Stimulated activated CD8-positive, alpha-beta memory T cell treated with anti-CD3 and anti-CD28 coated beads, Interleukin-7, amount 100 ng/mL, for 4 hours (primary cell): Measurements from ENCODE around the gene PPP1R9A.

Source experiments
- DNase-seq, 2 donors: peaks; one replicate each; pipeline ENCODE4 v3.0.0-alpha.2; 2020; ENCODE audit warnings: low read depth in 2 of 2

Gene PPP1R9A

GRCh38 chr7:95263785-95264362 lies 356.5 kb downstream of the PPP1R9A start:
- DNase-seq, result no peak

- no peak for DNase-seq
Measured at GRCh38 chr7:95264363-95264891, 357.0 kb downstream of the PPP1R9A start.

DNA sequence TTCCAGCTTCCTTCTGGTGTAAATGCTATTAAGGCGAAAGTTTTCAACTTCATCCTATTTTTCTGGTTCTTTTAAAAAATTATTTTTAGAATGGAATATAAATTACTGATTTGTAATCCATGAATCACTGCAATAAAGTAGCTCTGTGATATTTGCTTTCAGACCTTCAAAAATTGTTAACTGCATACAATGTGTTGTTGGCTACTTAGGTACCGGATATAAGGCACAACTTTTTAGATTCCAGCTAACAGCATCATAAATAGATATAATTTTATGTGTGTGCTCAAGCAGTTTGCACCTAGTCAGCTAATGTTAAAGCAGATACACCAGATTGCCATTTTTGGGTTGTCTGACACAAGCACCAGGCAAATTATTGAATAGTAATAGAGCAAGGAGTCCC lies 358.2 kb downstream of the PPP1R9A start:
- DNase-seq, result no peak

GRCh38 chr7:95267754-95268153 lies 360.4 kb downstream of the PPP1R9A start:
- no peak for DNase-seq

DNA sequence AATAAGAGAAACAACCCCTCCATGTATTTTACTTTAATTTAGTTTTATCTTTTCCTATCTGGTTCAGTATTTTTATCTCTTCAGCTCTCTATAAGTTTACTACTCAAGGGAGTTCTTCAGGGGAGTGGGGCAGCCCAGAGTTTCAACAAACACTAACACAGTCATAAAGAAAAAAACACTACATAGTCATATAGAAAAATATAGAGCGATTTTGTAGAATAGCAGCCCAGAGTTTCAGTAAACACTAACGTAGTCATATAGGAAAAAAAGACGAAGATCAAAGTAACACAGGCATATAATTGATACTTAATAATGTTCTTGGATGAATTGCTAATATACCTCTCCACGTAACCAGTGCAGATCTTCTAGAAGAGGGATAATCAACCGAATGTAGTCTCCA lies 362.2 kb downstream of the PPP1R9A start:
- no peak for DNase-seq

DNA sequence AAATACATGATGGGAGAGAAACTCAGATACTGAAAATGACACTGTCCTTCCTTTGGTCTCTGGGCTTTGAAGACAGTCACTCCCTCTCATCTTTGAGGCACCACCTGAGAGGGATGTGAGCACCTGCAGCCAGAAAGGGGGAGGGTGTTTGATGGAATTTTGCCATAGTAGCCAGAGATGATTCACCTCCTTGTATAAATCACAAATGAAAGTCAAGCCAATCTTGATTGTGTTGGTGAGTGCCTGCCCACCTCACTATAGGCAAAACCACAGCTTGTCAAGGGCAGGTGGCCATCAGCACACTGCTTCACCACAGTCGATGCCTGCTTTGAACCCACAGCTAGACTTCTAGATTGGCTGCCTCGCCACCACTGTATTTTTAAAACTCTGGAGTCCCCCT lies 368.7 kb downstream of the PPP1R9A start:
- DNase-seq, result no peak

- no peak for DNase-seq
Measured at GRCh38 chr7:95279417-95279816, 372.0 kb downstream of the PPP1R9A start.

DNA sequence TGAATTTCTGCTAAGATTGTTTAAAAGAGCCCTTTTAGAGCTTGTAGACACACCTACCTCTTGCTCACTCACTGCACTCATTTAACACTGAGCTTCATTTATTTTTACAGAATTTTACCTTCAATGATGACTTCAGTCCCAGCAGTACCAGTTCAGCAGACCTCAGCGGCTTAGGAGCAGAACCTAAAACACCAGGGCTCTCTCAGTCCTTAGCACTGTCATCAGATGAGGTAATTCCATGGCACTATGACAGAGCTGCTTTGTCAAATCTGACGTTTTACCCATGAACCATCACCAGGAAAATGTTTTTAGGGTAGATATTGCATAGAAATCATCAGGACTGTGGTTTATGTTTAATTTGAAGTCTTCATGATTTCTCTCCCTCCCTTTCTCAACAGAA lies 378.7 kb downstream of the PPP1R9A start:
- no peak for DNase-seq

DNA sequence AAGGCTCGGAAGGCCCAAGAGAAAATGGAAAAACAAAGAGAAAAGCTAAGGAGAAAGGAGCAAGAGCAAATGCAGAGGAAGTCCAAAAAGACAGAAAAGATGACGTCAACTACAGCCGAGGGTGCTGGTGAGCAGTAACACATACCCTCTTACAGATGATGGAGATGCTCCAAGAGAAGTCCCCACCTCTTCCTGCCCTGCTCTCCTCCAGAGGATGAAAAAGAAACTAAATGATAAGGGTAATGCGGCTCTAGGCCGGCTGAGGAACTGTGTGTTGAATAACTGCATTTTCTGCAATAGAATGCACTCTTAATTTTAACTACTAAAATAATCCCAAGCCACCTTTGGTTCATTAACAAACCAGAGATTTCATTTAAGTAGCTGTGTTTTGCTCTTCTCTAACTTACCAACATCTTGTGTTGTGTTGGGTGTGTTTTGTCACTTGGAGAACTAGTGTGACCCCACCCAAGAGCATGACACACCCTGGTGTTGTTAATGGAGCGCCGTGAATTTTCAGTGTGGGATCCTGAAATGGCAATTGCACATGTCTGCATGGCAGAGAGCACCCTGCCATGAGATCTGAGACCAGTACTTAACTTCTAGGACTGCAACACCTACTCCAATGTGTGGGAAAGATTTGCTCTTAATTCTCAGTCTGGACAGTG lies 382.9 kb downstream of the PPP1R9A start:
- DNase-seq, result no peak

DNA sequence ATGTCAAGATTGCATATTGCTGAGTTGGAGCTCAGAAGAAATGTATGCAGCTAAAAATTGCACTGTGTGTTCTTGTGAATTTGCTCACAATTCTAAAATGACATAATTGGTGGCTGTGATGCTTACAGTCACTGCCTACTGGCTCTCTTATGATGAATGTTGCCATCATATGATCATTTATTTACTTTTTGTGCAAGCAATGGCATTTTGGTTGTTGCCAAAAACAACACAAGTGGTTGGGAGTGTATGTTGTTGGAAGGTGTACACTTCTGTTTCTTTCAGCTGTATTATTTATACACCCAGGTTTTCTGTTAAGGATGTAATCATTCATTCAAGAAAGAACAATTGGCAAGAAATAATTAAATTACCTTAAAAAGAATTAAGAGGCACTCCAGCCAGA lies 388.0 kb downstream of the PPP1R9A start:
- no peak for DNase-seq

DNA sequence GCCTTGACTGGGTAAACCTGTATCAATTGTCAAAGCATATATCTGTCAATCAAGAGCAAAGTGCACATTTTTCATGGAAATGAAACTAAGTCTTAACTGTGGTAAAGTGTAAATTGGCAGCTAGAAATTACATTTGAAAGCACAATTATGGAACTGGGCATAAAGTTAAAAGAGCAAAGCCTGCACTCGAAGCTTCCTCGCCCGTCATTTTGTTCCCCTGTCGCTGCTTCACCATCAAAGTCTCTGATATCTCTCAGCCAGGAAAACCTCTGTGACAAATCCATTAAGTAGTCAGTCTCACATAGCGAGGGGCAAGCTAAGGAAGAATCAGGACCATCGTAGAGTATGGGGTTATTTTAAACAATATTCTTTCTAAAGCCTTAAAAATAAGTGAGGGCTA lies 389.1 kb downstream of the PPP1R9A start:
- DNase-seq, result no peak

DNA sequence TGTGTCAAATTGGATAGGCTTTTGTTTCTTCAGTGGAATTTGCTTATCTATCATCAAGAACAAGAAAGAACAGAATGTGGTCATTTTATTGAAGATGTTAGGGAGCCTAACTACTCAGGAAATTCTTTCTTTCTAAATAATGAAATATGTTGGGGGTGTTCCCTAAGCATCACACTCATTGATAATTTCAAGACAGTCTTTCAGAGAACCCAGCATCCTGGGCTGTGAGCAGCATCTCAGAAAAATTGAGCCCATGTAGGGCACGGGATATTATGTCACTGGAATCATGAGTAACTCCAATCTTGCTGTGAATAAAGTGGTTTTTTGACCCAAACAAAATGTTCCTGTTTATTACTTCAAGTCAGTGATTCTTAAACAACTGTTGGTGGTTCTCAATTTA lies 389.6 kb downstream of the PPP1R9A start:
- DNase-seq, result no peak

DNA sequence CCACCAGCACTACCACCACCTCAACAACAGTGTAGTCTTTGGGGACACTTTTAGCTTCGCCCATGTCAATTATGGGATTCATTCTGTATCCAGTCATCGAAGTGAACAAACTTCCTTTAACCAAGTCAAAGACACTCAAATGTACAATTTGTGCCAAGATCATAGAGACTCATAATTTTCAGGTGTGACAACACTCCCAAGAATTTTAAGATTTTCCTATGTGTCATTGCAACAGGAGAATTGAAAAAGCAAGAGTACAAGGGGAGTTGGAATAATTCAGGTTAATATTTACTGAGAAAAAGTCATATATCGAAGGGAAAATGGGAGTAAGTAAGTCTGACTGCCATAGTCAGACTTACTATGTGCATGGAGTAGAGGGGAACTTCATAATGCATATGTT lies 390.7 kb downstream of the PPP1R9A start:
- no peak for DNase-seq

- no peak for DNase-seq
Measured at GRCh38 chr7:95303013-95303905, 395.9 kb downstream of the PPP1R9A start.

GRCh38 chr7:95304990-95305389 lies 397.6 kb downstream of the PPP1R9A start:
- no peak for DNase-seq

GRCh38 chr7:95309951-95310350 lies 402.6 kb downstream of the PPP1R9A start:
- no peak for DNase-seq

GRCh38 chr7:95311389-95311788 lies 404.0 kb downstream of the PPP1R9A start:
- no peak for DNase-seq

- DNase-seq, result no peak
Measured at GRCh38 chr7:95312561-95312960, 405.2 kb downstream of the PPP1R9A start.

- DNase-seq, result no peak
Measured at GRCh38 chr7:95316588-95316987, 409.2 kb downstream of the PPP1R9A start.

DNA sequence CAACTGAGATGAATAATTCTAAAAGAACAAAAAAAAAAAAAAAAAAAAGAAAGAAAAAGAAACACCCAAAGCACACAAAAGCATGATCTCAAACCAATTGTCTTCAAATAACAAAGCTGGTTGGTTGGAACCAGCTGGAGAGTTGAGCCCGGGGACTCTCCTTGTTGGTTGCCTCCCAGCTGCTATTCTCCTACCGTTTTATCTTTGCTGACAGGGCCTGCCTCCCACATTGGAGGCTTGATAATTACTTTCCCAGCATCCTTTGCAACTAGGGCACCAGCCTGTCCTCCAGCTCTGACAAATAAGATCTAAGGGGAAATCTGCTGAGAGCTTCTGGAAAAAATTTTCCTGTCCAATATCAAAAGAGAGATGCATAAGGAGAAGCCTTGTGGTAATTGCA lies 410.2 kb downstream of the PPP1R9A start:
- no peak for DNase-seq

GRCh38 chr7:95317966-95318365 lies 410.6 kb downstream of the PPP1R9A start:
- no peak for DNase-seq

DNA sequence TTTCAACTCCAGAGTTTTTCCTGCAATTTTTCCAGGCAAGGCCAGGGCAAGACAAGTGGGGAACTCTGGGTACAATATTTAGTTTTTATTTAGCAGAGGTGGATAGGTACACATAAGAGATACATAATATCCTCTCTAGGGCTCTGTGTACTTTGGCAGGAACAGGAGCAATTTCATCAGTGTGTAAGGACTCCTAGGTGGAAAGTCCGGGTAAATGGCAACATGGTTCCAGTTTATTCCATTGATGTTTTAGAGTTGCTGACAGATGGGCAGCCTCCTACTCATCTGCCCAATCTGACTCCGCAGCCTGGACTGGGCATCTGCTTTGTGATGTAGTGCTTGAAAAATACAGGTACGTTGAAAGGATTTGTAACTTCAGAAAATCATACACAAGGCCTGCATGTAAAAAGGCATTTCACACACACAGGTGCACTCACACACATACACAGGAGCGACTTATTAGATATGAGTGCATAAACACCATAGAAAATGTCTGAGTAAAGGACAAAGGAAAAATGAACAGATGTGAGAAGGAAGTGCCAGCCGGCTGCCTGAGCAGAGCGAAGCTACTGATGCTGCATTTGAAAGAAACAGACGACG lies 411.2 kb downstream of the PPP1R9A start:
- DNase-seq, result no peak
